ENCODE measurements around the gene PEX5L. TPM values are rescaled to one million over a fixed set of nuclear protein-coding genes. Genes with fewer than 3 reads are reported as not detected.

Gene PEX5L
- total RNA-seq, 4 donors from 2014 or later, result 1.2 TPM; not detected in 3

GRCh38 chr3:179772297-179772696 is 264.4 kb downstream of the PEX5L start:
- no peaks in the 10 kb centered on the region for H3K36me3 ChIP-seq
- WGBS, 2 donors (ENCODE audit: low coverage in 1 of 2), result 91 to 100% methylated on average over 1 to 5 of the region's 5 CpGs
- TF ChIP-seq EP300 (IDR thresholded peaks at IDR 0.05; ENCODE audit: low read depth) (no peak), POLR2A (IDR thresholded peaks at IDR 0.05) (no peak), CTCF (IDR thresholded peaks at IDR 0.05) (no peak), POLR2AphosphoS5 (IDR thresholded peaks at IDR 0.05) (no peak)
- H3K4me1 ChIP-seq, result peaks cover 0 to 15% (median 4%) of the 10 kb centered on the region in 4 donors
- DNase-seq, result no peak
- H3K9me3 ChIP-seq, result no peaks in the 10 kb centered on the region
- no peak overlapping the region for H3K4me3 ChIP-seq
- no peaks in the 10 kb centered on the region for H3K27me3 ChIP-seq
- H3K27ac ChIP-seq, result no peak overlapping the region
- in situ Hi-C loops (cut with MboI; ENCODE audit: low pct_ligation_motif_present in 1 of 4, low pct_unique_long_range_greater_than_20kb in 1 of 4, low sequenced_read_pairs in 3 of 4), result no loop called here
- intact Hi-C loops (cut with DNase I; ENCODE audit: low total_unique reads), result no loop called here

DNA sequence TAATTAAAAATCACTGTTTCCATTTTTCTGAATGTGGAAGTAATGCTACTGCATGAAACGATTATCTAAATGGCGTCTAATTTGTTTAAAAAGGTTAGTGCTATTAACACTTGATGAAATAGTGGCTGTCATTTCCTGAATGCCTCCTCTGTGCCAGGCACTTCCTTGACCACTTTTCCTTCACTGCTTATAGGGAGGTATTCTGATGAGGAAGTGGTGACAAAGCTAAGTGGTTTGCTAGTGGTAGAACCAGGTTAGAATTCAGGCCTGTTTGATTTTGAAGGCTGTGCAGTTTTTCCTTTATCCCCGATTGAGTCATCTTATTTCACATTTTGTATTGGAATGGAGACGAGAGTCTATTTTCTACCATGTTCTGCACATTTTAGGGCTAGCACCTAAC is 264.9 kb downstream of the PEX5L start:
- in situ Hi-C loops (cut with MboI; ENCODE audit: low pct_ligation_motif_present in 1 of 4, low pct_unique_long_range_greater_than_20kb in 1 of 4, low sequenced_read_pairs in 3 of 4), result no loop called here
- Histone ChIP-seq H3K27ac (no peak overlapping the region), H3K4me3 (no peak overlapping the region), H3K4me1 (peaks cover 0 to 15% (median 4%) of the 10 kb centered on the region in 4 donors), H3K36me3 (no peaks in the 10 kb centered on the region), H3K27me3 (no peaks in the 10 kb centered on the region), H3K9me3 (no peaks in the 10 kb centered on the region)
- WGBS, 2 donors (ENCODE audit: low coverage in 1 of 2), result 86 to 89% methylated on average over 4 of the region's 4 CpGs
- intact Hi-C loops (cut with DNase I; ENCODE audit: low total_unique reads), result no loop called here
- TF ChIP-seq POLR2AphosphoS5 (IDR thresholded peaks at IDR 0.05), result no peak
- no peak for TF ChIP-seq CTCF (IDR thresholded peaks at IDR 0.05)
- no peak for TF ChIP-seq POLR2A (IDR thresholded peaks at IDR 0.05)
- TF ChIP-seq EP300 (IDR thresholded peaks at IDR 0.05; ENCODE audit: low read depth), result no peak
- no peak for DNase-seq

DNA sequence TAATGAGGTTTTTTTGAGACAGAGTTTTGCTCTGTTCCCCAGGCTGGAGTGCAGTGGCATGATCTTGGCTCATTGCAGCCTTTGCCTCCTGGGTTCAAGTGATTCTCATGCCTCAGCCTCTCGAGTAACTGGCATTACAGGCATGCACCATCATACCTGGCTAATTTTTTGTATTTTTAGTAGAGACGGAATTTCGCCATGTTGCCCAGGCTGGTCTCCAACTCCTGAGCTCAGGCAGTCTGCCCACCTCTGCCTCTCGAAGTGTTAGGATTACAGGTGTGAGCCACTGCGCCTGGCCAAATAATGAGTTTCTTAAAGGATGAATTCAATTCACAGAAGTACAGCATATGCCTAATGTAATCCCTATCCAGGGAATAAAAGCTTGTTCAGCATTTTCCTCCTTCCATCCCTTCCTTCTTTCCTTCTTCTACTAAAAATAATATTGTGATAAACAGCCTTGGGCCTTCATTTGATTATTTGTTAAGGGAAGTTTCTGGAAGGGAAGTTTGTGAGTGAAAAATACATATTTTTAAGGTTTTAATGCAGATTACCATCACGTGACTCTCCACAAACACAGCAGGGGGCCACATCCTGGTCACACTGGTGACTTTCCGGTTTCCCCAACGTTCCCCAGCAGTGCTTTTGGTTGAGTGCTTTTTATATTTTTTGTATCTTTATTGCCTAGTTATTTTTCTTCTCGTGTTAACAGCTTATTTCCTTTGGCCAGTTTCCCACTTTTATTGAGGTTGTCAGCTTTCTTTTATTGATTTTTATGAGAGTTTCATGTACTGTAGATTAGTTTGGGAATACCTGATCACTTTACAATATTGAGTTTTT is 267.1 kb downstream of the PEX5L start:
- intact Hi-C loops (cut with DNase I; ENCODE audit: low total_unique reads) (no loop called here), in situ Hi-C loops (cut with MboI; ENCODE audit: low pct_ligation_motif_present in 1 of 4, low pct_unique_long_range_greater_than_20kb in 1 of 4, low sequenced_read_pairs in 3 of 4) (no loop called here)
- 48 to 53% methylated on average over 9 of the region's 9 CpGs for WGBS, 2 donors (ENCODE audit: low coverage in 1 of 2)
- H3K27ac ChIP-seq, result no peak overlapping the region
- H3K27me3 ChIP-seq, result no peaks in the 10 kb centered on the region
- no peaks in the 10 kb centered on the region for H3K9me3 ChIP-seq
- H3K4me1 ChIP-seq, result peaks cover 0 to 15% (median 4%) of the 10 kb centered on the region in 4 donors
- no peak overlapping the region for H3K4me3 ChIP-seq
- no peaks in the 10 kb centered on the region for H3K36me3 ChIP-seq
- no peak for TF ChIP-seq POLR2AphosphoS5 (IDR thresholded peaks at IDR 0.05)
- no peak for TF ChIP-seq EP300 (IDR thresholded peaks at IDR 0.05; ENCODE audit: low read depth)
- no peak for TF ChIP-seq CTCF (IDR thresholded peaks at IDR 0.05)
- TF ChIP-seq POLR2A (IDR thresholded peaks at IDR 0.05), result no peak
- DNase-seq, result no peak

DNA sequence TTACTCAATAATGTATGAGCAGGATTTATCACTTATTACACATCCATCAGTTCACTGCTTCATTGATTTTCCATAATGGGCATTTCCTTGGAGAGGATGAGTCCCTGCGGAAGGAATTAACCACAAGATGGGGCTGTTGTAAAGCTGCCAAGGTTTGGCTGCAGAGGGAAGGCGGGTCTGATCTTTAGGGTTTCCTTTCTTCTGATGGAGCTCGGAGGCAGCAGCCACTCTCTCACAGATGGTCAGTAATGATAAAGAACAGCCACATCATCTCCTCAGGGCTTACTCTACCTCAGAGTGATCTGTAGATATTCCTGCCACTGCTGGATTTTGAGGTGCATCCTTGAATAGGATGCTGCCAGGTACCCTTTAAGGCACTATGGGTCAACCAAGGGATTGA is 268.7 kb downstream of the PEX5L start:
- Histone ChIP-seq H3K4me3 (no peak overlapping the region), H3K4me1 (peaks cover 0 to 15% (median 4%) of the 10 kb centered on the region in 4 donors), H3K27me3 (no peaks in the 10 kb centered on the region), H3K36me3 (no peaks in the 10 kb centered on the region), H3K9me3 (no peaks in the 10 kb centered on the region), H3K27ac (no peak overlapping the region)
- in situ Hi-C loops (cut with MboI; ENCODE audit: low pct_ligation_motif_present in 1 of 4, low pct_unique_long_range_greater_than_20kb in 1 of 4, low sequenced_read_pairs in 3 of 4), result no loop called here
- TF ChIP-seq EP300 (IDR thresholded peaks at IDR 0.05; ENCODE audit: low read depth) (no peak), POLR2A (IDR thresholded peaks at IDR 0.05) (no peak), CTCF (IDR thresholded peaks at IDR 0.05) (peak; percentile 15 to 45 (median 30))
- DNase-seq, result peak; percentile 13
- intact Hi-C loops (cut with DNase I; ENCODE audit: low total_unique reads), result no loop called here
- WGBS, 2 donors (ENCODE audit: low coverage in 1 of 2), result 66% methylated on average over 3 of the region's 3 CpGs; no CpG with 5 or more reads in 1 of the 2 donors
